GM12878 (cell line): ENCODE results near the gene MXRA7. TPM values are rescaled to one million over a fixed set of nuclear protein-coding genes. Genes with fewer than 3 reads are reported as not detected.

Source experiments
- ATAC-seq: fragments of 200-7000 bp; cut with Tn5 transposase; 3 replicates; pipeline ENCODE4 v1.9.1; 2020; ENCODE audit warnings: mild to moderate bottlenecking, moderate library complexity
- BruUV-seq: library from RNA; stranded (reverse); fragments of 400-500 nt; replicated peaks from 2 replicates; lab custom pipeline; 2021; lab: Mats Ljungman, UMichigan
- CTCF ChIA-PET: fragments of 300-600 bp; sonication (Branson Sonifier 250); formaldehyde crosslinking; extraction: SDS; loops from one replicate; lab custom pipeline; 2021; ENCODE audit warnings: inconsistent platforms; lab: Yijun Ruan, JAX
- POLR2A ChIA-PET: fragments of 350-600 bp; formaldehyde crosslinking; extraction: SDS; loops from one replicate; lab custom pipeline; 2021; ENCODE audit warnings: inconsistent platforms; lab: Charles Lee
- RAD21 ChIA-PET: fragments of 300-600 bp; sonication (Branson Sonifier 250); formaldehyde crosslinking; loops from one replicate; lab custom pipeline; 2023; ENCODE audit warnings: antibody characterized with exemption; ENCODE audit not compliant: unreplicated experiment; lab: Charles Lee
- SMC1A ChIA-PET: fragments of 300-600 bp; sonication (Branson Sonifier 250); formaldehyde crosslinking; loops from one replicate; lab custom pipeline; 2023; ENCODE audit not compliant: unreplicated experiment, uncharacterized antibody; lab: Charles Lee
- DNase-seq: peaks from one replicate; pipeline ENCODE4 v3.0.0-alpha.2; 2011; ENCODE audit warnings: low read depth, low spot score
- FAIRE-seq: peaks from 3 replicates; lab custom pipeline; 2011; peaks lifted over from hg19 to GRCh38; lab: Jason Lieb, UNC
- H2AFZ ChIP-seq: 2 replicates; pipeline ENCODE4 v1.6.0; 2011; ENCODE audit warnings: low read depth, low read length, control low read depth; ENCODE audit not compliant: control insufficient read depth
- H3K27ac ChIP-seq: 2 replicates; pipeline ENCODE4 v1.5.1; 2011; ENCODE audit warnings: control low read depth; ENCODE audit not compliant: control insufficient read depth, insufficient read depth
- H3K27me3 ChIP-seq, 2 experiments: replicated peaks in 1 of 2; 2 replicates each; pipeline versions ENCODE4 v1.6.0 to v1.6.1; 2011; ENCODE audit warnings: low read length in 1 of 2; ENCODE audit not compliant: control insufficient read depth in 2 of 2, insufficient read depth in 2 of 2
- H3K36me3 ChIP-seq, 2 experiments: 2 replicates each; pipeline ENCODE4 v1.5.1; 2011; ENCODE audit warnings: low read length in 1 of 2; ENCODE audit not compliant: control insufficient read depth in 2 of 2, insufficient read depth in 2 of 2
- H3K4me1 ChIP-seq: 2 replicates; pipeline ENCODE4 v1.6.1; 2011; ENCODE audit warnings: mild to moderate bottlenecking, low read length, moderate library complexity, mixed read lengths; ENCODE audit not compliant: control insufficient read depth, insufficient read depth
- H3K4me2 ChIP-seq: 2 replicates; pipeline ENCODE4 v1.6.0; 2011; ENCODE audit warnings: control low read depth; ENCODE audit not compliant: control insufficient read depth, insufficient read depth
- H3K4me3 ChIP-seq: fragments of 200-600 bp; sonication (generic); 2 replicates; pipeline ENCODE4 v1.5.1; 2016
- H3K79me2 ChIP-seq: 2 replicates; pipeline ENCODE4 v1.6.0; 2011; ENCODE audit warnings: low read length; ENCODE audit not compliant: control insufficient read depth, insufficient read depth
- H3K9ac ChIP-seq: 2 replicates; pipeline ENCODE4 v1.8.0; 2011; ENCODE audit warnings: low read length, control low read depth, mixed read lengths; ENCODE audit not compliant: control insufficient read depth, insufficient read depth
- H3K9me3 ChIP-seq: replicated peaks from 3 replicates; pipeline ENCODE4 v1.5.1; 2011; ENCODE audit warnings: mild to moderate bottlenecking, low read length; ENCODE audit not compliant: control insufficient read depth, insufficient read depth
- H4K20me1 ChIP-seq: 2 replicates; pipeline ENCODE4 v1.6.0; 2011; ENCODE audit not compliant: control insufficient read depth, insufficient read depth
- BACH1 ChIP-seq: fragments of 450-650 bp; IDR thresholded peaks from 2 replicates; pipeline ENCODE4 v1.6.1; 2017; ENCODE audit warnings: mild to moderate bottlenecking, borderline replicate concordance
- NR2F1 ChIP-seq: fragments of 450-650 bp; conservative IDR thresholded peaks from 2 replicates; pipeline ENCODE4 v1.6.1; 2017; ENCODE audit warnings: mild to moderate bottlenecking
- RBBP5 ChIP-seq: fragments of 200-600 bp; sonication (generic); conservative IDR thresholded peaks from 2 replicates; pipeline ENCODE4 v1.6.1; 2016
- STAT3 ChIP-seq: IDR thresholded peaks from 2 replicates; pipeline ENCODE4 v1.6.1; 2011; ENCODE audit warnings: low read depth, low read length, improper control_type of control experiment
- ZBTB33 ChIP-seq: fragments of 450-650 bp; IDR thresholded peaks from 2 replicates; pipeline ENCODE4 v1.6.1; 2017; ENCODE audit warnings: mild to moderate bottlenecking
- WGBS: methylation state at CpG from one replicate; pipeline ENCODE4 v1.1.6; 2016; ENCODE audit warnings: low lambda C conversion rate; ENCODE audit not compliant: insufficient replicate concordance, insufficient coverage; ENCODE audit errors: missing lambda C conversion rate; 5-methylcytosine and 5-hydroxymethylcytosine counted together
- in situ Hi-C: fragments of 300-500 bp; cut with MboI; formaldehyde crosslinking; loops from 9 replicates; pipeline ENCODE4 v1.14.3; 2018; ENCODE audit warnings: mixed read lengths
- intact Hi-C: fragments of 100-400 bp; cut with micrococcal nuclease; formaldehyde crosslinking; loops from one replicate; pipeline ENCODE4 v1.14.2; 2022; ENCODE audit not compliant: unreplicated experiment
- polyA plus RNA-seq, 11 experiments: library from polyadenylated mRNA; depleted of rRNA in 4 of 11; unstranded in 6 of 11; stranded (reverse) in 5 of 11; fragments of >200 nt; fragmentation: Nextera tagmentation in 4 of 11; fragmentation: Illumina TruSeq in 1 of 11; extraction: Ambion mirVana in 4 of 11; extraction: Trizol in 1 of 11; gene quantifications; 1 replicate in 1 of 11; 2 replicates in 10 of 11; pipeline versions ENCODE4 v1.2.1 to v1.2.3, GENCODE V29; 2011 to 2016; ENCODE audit warnings: inconsistent platforms in 2 of 11, missing spikeins in 2 of 11, low read depth in 1 of 11
- total RNA-seq, 4 experiments: library from RNA; depleted of rRNA in 3 of 4; stranded (reverse); fragments of >200 nt in 3 of 4; fragmentation: Illumina TruSeq in 1 of 4; extraction: Trizol in 1 of 4; gene quantifications; 2 replicates each; pipeline versions ENCODE4 v1.2.1 to v1.2.3, GENCODE V29; 2013 to 2021

MXRA7 gene
- total and polyA plus RNA-seq, 10 of the 15 experiments (the other 5 are each of a cell fraction or from before 2014, with no cell fraction given), result 0.03 to 2.0 (median 0.33) TPM

GRCh38 chr17:76672892-76673291 lies 37.9 kb downstream of the MXRA7 start (continued):
- no peak for TF ChIP-seq ZBTB33

DNA sequence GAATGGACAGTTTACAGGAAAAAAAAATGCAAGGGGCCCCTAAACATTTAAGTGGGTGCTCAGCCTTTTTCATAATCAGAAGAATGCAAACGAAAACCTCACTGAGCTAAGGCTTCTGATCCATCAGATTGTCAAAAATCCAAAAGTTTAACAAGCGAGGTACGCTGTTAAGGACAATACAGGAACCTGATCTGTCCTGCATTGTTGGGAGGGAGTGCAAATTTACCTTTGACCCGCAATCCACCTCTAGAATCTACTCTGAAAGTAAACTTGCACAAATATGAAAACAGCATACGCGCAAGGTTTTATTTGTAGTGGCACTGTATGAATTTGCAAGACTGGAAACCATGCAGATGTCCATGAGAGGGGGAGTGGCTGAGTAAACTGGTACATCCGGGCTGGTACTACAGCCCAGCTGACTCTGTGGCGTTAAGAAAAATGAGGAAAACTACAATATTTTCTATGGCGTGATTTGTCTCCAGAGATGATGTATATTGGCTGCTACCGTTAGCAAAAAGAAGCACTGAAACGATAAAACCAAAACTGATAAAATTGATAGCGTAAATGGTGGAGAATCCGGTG lies 38.4 kb downstream of the MXRA7 start:
- ChIA-PET CTCF (interaction anchor here (0.6 to 2.7 kb wide), 5 partner anchors 9 to 472 kb away, joined by 3 to 27 read pairs (median 3); no protein-coding TSS in a partner anchor), RAD21 (interaction anchor here (2.0 kb wide), 1 partner anchor 9 kb away, joined by 11 read pairs; no protein-coding TSS in a partner anchor)
- DNase-seq, result no peak

More for the DNA sequence above, 38.4 kb downstream of the MXRA7 start:
- ATAC-seq, result no peak
- POLR2A ChIA-PET, result interaction anchor here (1.3 kb wide), 1 partner anchor 66 kb away, joined by 4 read pairs; no protein-coding TSS in a partner anchor
- FAIRE-seq, result no peak
- Histone ChIP-seq H3K9ac (peak overlapping the region; percentile 87), H3K9me3 (no peaks in the 10 kb centered on the region; the same call in 2 of the 3 replicates), H3K36me3 (no peaks in the 10 kb centered on the region), H4K20me1 (no peaks in the 10 kb centered on the region), H3K27ac (peak overlapping the region; percentile 71), H3K4me3 (peak overlapping the region; percentile 80), H3K27me3 (no peaks in the 10 kb centered on the region; a peak in 1 of 4 replicates), H3K79me2 (no peaks in the 10 kb centered on the region)
- intact Hi-C loops, result no loop called here
- in situ Hi-C loops, result no loop called here
- 49% methylated on average over 13 of the region's 13 CpGs for WGBS
- TSS peak; percentile 98 for BruUV-seq
- SMC1A ChIA-PET, result interaction anchor here (0.7 to 1.6 kb wide), 3 partner anchors 9 to 219 kb away, joined by 3 to 12 read pairs (median 3); no protein-coding TSS in a partner anchor
- TF ChIP-seq STAT3 (no peak), NR2F1 (0 out of 2 replicates have a peak, but pooled peaks have one; percentile 1), RBBP5 (no peak), BACH1 (0 out of 2 replicates have a peak, but pooled peaks have one; percentile 14)
- TF ChIP-seq, all 136 proteins: peak for 2
- H2AFZ ChIP-seq, result peak overlapping the region; percentile 95
- H3K4me1 ChIP-seq, result peaks cover 5% of the 10 kb centered on the region
- H3K4me2 ChIP-seq, result peak overlapping the region; percentile 89
